ENCODE measurements around the gene TAGAP.
"Not testable (repeated sequence)": the region's sequence is repeated elsewhere in the genome, so short reads cannot be mapped to it uniquely, and the experiment has no call there.

The TAGAP gene

DNA sequence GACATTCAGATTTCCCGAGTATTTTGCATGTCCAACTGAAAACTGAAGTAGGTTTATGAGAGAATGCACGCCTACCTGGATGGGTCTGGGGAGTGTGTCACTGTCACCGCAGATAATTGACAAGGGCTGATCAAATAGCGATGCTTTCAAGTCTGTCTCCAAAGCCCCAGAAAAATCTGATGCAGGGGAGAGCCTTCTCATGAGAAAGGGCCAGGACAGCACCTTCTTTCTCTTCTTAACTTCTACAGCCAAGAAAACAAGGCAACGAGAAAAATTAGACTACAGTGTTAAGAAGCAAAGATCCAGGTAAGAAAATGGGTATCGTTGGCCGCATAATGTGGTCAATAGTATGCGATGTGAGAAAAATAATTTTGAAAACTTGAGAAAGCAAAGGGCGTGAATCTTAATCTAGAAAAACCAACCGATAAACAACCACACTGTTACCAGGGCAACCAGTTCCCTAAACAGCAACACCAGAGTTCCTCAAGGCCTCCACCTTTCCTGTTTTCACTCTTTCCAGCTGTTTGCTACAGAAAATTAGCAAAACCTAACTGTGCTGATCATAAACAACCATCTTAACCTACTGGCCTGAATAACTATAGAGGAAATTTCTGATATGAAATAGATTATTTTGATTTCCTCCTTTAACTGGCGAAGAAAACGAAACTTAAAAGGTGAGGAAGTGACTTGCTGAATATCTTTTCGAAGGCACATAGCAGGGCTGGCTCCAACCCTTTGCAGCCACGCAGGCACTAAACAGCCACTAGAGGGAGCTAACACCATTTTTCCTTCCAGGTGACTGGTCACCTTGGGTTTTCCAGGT is 2.6 kb downstream of the TAGAP start:
- DNase-seq, result peak; percentile 48

DNA sequence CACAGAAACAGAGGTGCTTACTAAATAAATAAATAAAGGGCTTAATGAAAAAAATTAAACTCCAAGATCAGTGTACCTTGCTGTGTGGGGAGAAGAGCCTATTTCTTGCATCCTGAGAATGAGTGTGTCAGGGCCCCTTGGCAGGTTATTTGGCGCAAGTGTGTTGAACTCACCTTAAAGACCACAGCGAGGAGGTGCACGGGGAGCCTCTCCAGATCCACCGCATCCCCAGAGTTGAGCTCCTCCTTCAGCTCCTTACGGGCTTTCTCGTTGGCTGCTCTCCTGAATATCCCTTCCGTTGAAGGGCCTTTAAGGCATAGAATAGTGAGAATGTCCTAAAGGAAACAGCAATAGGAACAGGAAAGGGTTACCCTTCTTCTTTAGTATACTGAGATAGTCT is 3.6 kb downstream of the TAGAP start:
- DNase-seq, result no peak

DNA sequence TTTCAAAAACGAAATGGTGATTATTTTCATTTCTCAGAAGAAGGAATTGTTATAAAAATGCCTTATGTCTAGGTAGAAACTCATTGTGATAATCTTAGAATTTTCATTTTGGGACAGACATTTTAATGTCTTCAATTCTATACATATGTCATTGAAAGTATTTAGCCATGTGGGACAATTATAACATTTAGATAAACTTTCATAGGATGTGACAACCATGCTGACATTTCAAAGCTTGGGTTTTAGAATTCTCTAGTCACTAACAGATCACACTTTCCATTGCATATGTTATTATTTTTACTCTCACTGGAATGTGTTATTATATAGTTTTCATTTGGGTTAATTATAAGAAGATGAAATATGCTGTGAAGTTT is 4.9 kb downstream of the TAGAP start:
- DNase-seq, result no peak

DNA sequence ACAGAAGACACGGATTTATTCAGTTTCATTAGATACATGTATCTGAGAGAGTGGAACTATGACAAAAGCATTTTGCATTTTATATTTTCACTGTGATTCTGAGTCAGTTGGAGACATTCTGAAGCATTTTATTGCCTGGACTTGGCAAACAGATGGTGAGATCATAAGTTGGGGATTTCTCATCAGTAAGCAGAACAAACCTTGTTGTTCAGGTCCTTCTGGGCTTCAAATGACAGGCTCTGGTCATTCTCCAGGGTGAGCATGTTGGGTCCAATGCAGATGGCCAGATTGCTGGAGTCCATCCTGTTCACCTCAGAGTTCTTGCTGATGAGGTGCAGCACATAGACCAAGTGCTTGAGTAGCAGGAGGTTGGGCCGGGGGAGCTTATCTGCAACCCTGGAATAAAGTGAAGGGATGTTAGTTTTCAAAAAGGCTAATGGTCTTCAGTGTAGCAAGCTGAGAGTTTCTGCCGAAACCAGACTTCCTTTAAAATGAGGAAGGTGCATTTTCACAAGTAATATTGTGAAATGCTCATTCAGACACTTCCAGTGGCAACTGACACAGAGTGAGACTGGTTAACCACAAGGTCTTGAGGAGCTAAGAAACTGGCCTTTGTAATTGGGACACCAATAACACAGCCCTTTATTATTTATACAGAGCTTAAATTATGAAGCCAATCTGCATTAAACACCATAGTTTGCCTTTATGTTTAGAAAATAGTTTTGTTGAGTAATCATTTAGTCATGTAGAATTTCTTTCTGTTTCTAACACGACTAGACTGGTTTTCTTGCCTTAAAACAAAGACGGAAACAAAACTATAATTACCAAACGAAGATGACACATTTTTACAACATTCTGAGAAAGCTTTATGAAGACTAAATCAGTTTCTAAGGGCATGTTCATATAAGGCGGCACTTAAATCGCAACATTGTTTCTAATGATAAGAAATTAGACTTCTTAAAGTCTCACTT is 5.6 kb downstream of the TAGAP start:
- DNase-seq, result peak; percentile 52

DNA sequence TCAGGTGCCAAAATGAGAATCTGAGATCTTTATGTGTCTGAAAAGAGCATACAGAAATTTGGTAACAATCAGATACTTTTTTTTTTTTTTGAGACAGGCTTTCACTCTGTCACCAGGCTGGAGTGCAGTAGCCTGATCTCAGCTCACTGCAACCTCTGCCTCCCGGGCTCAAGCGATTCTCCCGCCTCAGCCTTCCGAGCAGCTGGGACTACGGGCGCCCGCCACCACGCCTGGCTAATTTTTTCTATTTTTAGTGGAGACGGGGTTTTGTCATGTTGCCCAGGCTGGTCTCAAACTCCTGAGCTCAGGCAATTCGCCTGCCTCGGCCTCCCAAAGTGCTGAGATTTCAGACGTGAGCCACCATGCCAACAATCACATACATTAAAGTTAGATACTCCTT is 6.5 kb downstream of the TAGAP start:
- DNase-seq, result not testable (repeated sequence)

DNA sequence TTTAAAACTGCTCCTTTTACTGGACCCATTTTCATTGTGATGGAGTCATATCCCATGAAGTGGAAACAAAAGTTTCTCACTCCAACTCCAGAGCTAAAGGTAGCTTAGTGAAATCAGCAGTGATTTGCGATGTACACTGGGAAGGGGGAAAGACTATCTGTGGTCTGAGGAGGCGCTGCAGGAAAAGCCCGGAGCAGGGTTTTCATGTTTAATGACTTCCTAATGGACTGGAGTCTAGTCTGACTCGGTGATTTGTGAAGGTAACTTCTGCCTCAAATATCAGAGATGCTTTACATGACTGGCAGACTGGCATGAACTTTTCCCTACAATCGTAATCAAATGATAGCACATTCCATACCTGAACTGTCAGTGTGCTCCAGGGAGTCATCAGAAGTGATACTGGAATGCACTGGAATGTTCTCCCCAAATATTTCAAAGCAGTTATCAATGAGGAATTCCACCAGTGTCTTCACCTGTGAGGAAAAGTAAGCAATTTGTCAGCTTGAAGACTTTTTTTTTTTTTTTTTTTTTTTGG is 7.0 kb downstream of the TAGAP start:
- DNase-seq, result no peak

DNA sequence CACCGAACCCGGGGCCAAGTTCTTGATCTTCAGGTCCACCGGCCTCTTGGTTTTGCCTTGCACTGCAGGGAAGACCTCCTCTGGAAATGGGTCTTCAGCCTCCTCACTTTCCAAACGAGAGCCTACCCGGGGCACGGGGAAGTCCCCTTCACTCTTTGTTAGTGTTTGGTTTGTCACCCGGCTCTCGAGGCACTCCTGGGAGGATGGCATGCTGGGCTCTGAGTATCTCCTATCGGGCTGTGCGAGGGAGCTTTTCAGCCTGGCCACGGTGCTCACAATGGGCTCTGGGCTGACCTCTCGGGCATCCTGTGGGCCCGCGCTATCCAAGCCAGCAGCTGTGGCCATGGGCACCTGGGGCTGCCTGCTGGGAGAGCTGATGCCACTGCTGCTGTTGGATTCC is 8.1 kb downstream of the TAGAP start:
- DNase-seq, result no peak

DNA sequence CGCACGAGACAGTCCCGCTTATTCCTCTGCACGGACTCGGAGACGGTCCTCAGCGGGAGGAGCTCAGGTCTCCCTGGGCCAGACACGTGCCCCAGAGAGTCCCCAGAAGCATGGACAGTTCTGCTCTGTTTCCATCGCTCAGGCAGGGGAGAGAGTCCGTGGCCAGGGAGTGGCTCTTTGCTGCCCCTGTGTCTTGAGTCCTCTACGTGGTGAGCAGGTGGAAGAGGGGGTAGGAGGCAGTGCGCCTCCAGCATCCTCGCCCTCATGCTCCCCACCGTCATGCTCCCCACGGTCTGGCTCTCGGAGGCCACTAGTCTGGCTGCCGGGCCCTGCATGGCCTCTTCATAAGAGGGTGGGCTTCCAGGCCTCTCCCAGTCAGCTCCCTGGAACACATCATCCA is 8.9 kb downstream of the TAGAP start:
- no peak for DNase-seq

DNA sequence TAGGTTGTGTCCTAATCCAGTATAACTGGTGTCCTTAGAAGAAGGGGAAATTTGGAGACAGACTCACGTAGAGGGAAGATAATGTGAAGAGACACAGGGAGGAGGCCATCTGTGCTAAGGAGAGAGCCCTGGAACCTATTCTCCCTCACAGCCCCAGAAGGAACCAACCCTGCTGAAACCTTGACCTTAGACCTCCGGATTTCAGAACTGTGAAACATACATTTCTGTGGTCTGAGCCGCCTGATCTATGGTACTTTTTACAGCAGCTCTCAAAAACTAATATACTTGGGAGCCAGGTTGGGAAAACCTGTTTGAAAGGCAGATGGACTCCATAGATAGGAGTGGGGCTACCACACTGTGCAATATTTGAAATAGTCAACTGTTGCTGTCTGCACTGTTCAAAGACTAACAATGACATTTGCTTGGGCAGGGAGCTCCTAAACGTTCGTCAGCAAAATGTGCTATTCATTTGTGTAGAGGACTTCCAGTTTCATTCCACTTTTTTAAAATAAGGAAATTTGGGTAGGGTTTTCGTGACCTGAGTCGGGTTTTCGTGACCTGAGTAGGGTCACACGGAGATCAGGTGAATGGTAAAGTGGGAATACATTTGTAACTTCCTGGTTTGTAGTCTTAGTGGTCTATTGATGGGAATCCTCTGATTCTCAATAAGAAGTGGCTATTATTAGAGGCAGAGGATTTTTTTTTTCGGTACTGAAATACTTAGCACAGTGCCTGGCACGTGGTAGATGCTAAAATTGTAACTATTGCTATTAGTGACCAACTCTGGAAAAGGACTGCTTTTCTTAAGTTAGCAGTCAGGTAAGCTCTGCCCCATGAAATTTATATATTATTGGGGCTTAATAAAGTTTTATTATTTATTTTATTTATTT is 11.4 kb downstream of the TAGAP start:
- peak; percentile 26 for DNase-seq

DNA sequence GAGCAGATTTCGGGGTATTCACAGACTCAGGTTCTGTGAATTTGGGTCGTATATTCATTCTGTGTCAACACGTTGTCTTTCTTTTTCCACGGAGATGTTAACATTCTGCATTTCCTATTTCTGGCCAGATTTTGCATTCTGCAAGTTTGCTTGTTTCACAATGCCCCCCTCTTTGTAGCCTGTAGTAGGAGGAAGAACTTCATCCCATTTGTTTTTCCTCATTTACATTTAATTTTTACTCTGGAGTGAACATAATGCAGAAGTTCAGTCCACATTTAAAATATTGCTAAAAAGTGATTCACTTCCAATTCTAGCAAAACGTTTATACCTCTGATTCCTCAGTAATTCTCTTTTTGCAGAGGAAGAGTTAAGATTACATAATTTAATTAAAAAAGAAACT is 12.9 kb downstream of the TAGAP start:
- DNase-seq, result no peak

DNA sequence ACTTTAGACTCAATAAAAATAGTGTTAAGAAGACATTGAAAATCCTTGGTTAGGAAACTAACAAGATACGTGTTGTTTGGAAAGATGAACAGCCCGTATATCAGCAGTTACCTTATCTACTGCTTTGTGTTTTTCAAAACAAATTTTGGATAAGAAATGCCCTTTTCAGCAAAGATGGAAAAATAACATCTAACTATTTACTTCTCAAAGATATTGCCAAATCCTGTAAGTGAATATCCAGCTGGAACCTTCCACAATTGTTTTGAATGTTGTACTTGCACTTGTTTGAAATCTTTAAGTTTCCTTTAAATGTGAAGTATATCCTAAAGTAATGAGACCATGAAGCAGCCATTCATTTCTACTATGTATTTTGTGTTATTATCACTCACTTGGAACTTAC is 14.6 kb downstream of the TAGAP start:
- DNase-seq, result no peak

DNA sequence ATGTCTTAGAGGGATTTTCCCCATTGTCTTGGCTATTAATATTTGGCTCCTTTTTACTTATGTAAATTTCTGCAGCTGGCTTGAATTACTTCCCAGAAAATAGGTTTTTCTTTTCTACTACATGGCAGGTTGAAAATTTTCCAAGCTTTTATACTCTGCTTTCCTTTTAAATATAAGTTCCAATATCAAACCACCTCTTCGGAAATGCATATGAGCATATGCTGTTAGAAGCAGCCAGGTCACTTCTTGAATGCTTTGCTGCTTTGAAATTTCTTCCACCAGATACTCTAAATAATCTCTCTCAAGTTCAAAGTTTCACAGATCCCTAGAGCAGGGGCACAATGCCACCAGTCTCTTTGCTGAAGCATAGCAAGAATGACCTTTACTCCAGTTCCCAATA is 19.6 kb downstream of the TAGAP start:
- not testable (repeated sequence) for DNase-seq

DNA sequence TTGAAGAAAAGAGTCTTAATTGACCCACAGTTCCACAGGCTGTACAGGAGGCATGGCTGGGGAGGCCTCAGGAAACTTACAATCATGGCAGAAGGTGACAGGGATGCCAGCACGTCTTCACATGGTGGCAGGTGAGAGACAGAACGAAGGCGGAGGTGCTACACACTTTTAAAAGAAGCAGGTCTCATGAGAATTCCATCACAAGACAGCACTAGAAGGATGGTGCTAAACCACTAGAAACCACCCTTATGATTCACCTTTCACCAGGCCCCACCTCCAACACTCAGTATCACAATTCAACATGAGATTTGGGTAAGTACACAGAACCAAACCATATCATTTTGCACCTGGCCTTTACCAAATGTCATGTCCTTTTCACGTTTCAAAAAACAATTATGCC is 20.9 kb downstream of the TAGAP start:
- DNase-seq, result no peak

DNA sequence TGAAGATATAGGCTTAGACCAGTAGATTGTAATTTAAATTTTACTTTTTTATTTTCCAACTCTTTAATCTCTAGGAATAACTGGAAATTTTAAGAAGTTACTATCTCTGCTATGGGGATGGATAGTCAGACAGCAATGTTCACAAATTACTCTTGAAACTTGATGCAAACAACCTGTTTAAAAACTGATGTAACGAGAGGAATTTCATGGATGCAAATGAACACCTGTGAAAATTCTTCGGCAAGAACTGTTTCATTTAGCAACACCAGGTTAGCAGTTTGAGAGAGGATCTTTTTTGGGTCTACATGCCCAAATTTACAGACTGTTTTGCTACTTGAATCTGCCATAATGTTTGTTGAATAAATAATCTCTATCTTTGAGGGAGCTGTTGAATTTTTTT is 24.8 kb downstream of the TAGAP start:
- no peak for DNase-seq

DNA sequence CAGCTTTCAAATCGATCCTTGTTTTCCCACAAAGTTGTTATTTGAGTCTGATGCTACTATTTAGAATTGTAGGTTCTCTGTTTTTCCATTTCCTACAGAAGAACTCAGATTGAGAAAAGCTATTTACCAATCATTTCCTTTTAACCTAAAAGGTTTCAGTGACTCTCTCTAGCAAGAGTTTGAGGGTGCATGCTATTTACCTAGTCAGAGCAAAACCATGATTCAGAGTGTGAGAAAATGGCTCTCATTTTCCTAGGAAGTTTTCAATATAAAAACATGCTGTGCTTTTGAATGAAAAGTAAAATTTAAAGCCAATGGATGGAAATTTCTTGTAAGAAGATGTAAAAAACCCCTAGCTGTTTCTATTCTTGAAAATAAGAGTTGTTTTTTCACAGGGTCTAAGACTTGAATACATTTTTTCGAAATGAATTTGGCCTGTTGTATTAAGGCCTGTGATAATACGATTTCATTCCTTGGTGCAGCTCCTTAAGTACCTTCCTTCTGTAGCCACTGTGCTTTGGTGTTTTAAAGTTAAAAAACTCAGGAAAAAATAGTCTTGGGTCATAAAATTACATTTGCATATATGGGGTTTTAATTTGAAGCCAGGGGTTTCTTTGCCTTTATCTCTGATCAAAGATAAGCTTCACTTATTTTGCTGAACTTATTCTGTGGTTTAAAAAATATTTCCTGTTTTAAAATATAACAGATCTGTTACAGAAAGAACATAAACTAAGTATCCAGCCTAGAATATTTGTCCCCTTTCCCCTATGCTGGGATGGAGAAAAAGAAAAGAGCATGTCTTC is 26.8 kb downstream of the TAGAP start:
- DNase-seq, result no peak

DNA sequence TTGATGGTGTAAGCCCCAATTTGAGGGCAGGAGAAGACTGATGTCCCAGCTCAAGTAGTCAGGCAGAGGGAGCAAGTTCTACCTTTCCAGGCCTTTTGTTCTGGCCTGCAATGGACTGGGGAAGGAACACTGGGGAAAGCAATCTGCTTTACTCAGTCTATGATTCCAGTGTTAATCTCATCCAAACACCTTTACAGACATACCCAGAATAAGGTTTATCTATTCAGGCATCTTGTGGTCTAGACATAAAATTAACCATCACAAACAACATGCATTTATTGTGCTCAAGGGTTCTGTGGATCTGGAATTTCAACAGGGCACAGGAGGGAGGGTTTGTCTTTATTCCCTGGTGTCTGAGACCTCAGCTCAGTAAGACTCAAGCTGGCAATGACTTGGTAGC is 30.4 kb downstream of the TAGAP start:
- DNase-seq, result no peak

DNA sequence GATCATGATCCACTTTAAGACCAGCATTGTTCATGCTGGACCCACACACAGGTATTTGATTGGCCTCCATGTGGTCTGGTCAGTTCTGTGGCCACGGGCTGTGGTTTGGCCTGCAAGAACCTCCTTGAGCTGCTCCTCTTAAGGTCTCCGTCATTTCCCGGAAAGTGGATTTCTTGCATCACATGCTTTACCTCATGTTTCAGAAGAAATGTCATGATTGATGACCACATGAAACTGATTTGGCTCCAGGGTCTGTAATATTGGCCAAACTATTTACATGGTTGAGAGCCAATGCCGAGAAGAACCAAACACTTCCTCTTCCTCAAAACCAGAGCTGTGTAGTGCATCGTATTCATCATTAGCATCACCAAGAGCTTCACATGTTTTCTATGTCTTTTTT is 31.6 kb downstream of the TAGAP start:
- no peak for DNase-seq

DNA sequence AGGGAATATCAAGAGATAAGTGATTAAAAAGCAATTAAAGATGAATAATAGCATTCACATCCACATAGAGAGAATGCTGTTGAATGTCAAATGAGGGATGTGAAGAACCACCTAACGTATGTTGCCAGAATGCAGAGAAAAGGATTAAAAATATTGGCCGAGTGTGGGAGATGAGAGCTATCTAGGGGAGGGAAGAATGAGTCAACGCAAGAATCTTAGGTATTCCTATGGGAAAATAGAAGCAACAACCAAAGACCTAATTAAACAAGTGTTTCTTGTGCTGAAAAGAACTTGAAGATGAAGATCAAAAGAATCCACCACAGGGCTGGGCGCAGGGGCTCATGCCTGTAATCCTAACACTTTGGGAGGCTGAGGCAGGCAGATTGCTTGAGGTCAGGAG is 32.6 kb downstream of the TAGAP start:
- DNase-seq, result no peak

DNA sequence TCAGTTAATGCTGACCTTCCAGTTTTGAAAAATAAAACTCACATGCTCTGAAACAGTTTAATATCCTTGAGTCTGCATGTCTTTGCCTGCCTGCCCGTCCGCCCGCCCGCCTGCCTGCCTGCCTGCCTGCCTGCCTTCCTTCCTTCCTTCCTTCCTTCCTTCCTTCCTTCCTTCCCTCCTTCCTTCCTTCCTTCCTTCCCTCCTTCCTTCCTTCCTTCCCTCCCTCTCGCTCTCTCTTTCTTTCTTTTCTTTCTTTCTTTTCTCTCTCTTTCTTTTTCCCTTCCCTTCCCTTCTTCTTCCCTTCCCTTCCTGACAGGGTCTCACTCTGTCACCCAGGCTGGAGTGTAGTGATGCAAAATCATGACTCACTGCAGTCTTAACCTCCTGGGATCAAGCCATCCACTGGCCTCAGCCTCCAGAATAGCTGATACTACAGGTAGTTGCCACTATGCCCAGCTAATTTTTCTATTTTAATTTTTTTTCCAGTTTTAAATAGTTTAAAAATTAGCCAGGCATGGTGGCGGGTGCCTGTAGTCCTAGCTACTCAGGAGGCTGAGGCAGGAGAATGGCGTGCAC is 34.7 kb downstream of the TAGAP start:
- DNase-seq, result not testable (repeated sequence)

DNA sequence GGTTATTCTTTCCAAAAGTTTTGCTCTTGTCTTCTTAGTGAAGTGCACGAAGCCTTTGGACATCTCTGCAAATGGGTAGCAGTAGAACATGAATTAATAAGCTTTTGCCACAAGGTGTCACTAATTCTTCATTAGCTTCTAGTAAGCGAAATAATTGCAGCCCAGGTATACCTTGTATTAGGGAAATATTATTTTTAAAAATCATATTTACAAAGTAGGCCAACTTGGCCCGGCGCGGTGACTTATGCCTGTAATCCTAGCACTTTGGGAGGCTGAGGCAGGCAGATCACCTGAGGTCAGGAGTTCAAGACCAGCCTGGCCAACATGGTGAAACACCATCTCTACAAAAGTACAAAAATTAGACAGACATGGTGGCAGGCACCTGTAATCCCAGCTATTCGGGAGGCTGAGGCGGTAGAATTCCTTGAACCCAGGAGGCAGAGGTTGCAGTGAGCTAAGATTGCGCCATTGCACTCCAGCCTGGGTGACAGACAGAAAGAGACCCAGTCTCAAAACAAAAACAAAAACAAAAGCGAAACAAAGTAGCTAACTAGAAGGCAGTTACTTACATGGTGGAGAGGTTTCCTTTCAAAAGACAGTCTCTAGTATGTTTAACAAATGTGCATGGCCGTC is 36.0 kb downstream of the TAGAP start:
- DNase-seq, result peak; percentile 13

DNA sequence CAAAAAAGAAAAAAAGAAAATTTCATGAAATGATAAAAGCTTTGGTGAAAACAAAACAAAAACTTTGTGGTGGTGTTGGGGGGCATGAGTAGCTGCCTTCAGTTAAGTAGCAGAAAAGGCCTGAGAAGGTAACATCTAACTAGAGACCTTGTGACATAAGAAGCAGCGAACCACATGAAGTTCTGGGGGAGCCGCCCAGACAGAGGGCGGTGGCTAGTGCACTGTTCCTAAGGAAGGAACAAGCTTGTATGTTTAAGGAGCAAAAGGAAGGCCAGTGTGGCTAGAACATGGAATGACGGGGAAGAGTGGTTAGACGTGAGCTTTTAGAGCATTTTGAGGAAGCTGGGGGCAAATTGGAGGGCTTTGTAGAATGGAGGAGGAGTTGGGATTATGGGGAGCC is 37.3 kb downstream of the TAGAP start:
- no peak for DNase-seq
